Activated T-helper 1 cell treated with anti-CD3 and anti-CD28 coated beads, Interleukin-12 subunit alpha, Interleukin-12 subunit beta, Interleukin-2, Interleukin-4 antibody, amounts not matched to agents 30 ng/mL and 10 ng/mL and 1 ng/mL, durations not matched to agents 14 hours and 24 hours and 36 hours (primary cell): ENCODE measurements around the gene PLAGL1. TPM values are rescaled to one million over a fixed set of nuclear protein-coding genes. Genes with fewer than 3 reads are reported as not detected.
"Not testable (repeated sequence)": the region's sequence is repeated elsewhere in the genome, so short reads cannot be mapped to it uniquely, and the experiment has no call there.

ENCODE experiments used
- DNase-seq: peaks from one replicate; pipeline ENCODE4 v3.0.0; 2021; ENCODE audit warnings: low spot score
- H3K27ac Mint-ChIP-seq: one replicate; pipeline ENCODE4 v1.8.0; 2021; ENCODE audit warnings: mild to moderate bottlenecking, mixed read lengths
- H3K27me3 Mint-ChIP-seq: one replicate; pipeline ENCODE4 v1.8.0; 2022; ENCODE audit warnings: mild to moderate bottlenecking, moderate library complexity, mixed read lengths; ENCODE audit not compliant: insufficient read depth
- H3K36me3 Mint-ChIP-seq: one replicate; pipeline ENCODE4 v1.8.0; 2021; ENCODE audit warnings: low read depth, mixed read lengths
- H3K4me1 Mint-ChIP-seq: one replicate; pipeline ENCODE4 v1.8.0; 2021; ENCODE audit warnings: low read depth, mixed read lengths
- H3K4me3 Mint-ChIP-seq: one replicate; pipeline ENCODE4 v1.8.0; 2021; ENCODE audit warnings: mild to moderate bottlenecking, moderate library complexity, mixed read lengths
- H3K9me3 Mint-ChIP-seq: one replicate; pipeline ENCODE4 v1.8.0; 2021; ENCODE audit warnings: mixed read lengths
- intact Hi-C: fragments of 100-400 bp; cut with micrococcal nuclease; formaldehyde crosslinking; loops from one replicate; pipeline ENCODE4 v1.15.1; 2024
- total RNA-seq: library from RNA; stranded (reverse); gene quantifications from 2 replicates; pipeline ENCODE4 v1.2.3, GENCODE V29; 2022

PLAGL1 gene
- total RNA-seq, 1 donor from 2014 or later, result 13.6 TPM

DNA sequence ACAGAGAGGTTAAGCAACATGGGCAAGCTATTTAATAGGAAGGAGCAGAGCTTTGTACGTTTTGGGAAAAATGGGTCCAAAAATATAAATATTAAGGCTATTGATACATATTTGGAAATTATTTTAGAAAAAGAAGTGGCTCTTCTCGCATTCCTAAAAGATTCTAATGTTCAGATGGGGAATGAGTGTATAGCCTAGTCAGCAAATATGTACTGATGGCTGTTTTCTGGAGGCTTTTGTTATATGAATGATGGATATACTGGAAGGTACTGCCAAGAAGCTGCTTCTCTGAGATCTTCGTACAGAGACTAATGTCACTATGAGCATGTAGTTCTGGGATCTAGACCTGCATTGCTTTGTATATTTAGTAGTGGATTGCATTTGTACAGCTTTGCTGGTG lies 71.7 kb downstream of the PLAGL1 start:
- intact Hi-C loops, result no loop called here
- no peak overlapping the region for H3K4me3 Mint-ChIP-seq

GRCh38 chr6:143934867-143935266 lies 73.2 kb downstream of the PLAGL1 start:
- intact Hi-C loops, result no loop called here
- DNase-seq, result no peak
- H3K4me1 Mint-ChIP-seq, result no peaks in the 10 kb centered on the region
- peaks cover 4% of the 10 kb centered on the region for H3K9me3 Mint-ChIP-seq
- H3K36me3 Mint-ChIP-seq, result no peaks in the 10 kb centered on the region
- H3K27ac Mint-ChIP-seq, result no peak overlapping the region
- H3K27me3 Mint-ChIP-seq, result peaks cover 4% of the 10 kb centered on the region
- no peak overlapping the region for H3K4me3 Mint-ChIP-seq

More for the DNA sequence above, 71.7 kb downstream of the PLAGL1 start:
- no peaks in the 10 kb centered on the region for H3K36me3 Mint-ChIP-seq
- H3K27me3 Mint-ChIP-seq, result peaks cover 3% of the 10 kb centered on the region
- no peak overlapping the region for H3K27ac Mint-ChIP-seq
- H3K9me3 Mint-ChIP-seq, result peaks cover 4% of the 10 kb centered on the region
- no peaks in the 10 kb centered on the region for H3K4me1 Mint-ChIP-seq
- no peak for DNase-seq

GRCh38 chr6:143934331-143934730 lies 73.7 kb downstream of the PLAGL1 start:
- Mint-ChIP-seq H3K27me3 (peaks cover 9% of the 10 kb centered on the region), H3K4me3 (no peak overlapping the region), H3K27ac (no peak overlapping the region), H3K9me3 (peaks cover 4% of the 10 kb centered on the region), H3K36me3 (no peaks in the 10 kb centered on the region), H3K4me1 (no peaks in the 10 kb centered on the region)
- intact Hi-C loops, result no loop called here
- no peak for DNase-seq

GRCh38 chr6:143929975-143930374 lies 78.1 kb downstream of the PLAGL1 start:
- H3K4me1 Mint-ChIP-seq, result no peaks in the 10 kb centered on the region
- H3K27ac Mint-ChIP-seq, result no peak overlapping the region
- no peak for DNase-seq
- intact Hi-C loops, result no loop called here
- H3K4me3 Mint-ChIP-seq, result no peak overlapping the region
- peaks cover 4% of the 10 kb centered on the region for H3K9me3 Mint-ChIP-seq
- no peaks in the 10 kb centered on the region for H3K36me3 Mint-ChIP-seq
- peaks cover 12% of the 10 kb centered on the region for H3K27me3 Mint-ChIP-seq

DNA sequence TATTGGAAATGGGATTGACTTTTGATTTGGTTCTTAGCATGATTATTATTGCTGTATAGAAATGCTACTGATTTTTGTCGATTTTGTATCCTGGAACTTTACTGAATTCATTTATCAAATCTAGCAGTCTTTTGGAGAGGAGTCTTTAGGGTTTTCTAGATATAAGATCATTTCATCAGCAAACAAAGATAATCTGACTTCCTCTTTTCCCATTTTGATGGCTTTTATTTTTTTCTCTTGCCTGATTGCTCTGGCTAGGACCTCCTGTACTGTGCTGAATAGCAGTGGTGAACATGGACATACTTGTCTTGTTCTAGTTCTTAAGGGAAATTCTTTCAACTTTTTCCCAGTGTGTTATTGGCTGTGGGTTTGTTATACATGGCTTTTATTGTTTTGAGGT lies 79.2 kb downstream of the PLAGL1 start:
- Mint-ChIP-seq H3K4me3 (no peak overlapping the region), H3K9me3 (peaks cover 4% of the 10 kb centered on the region), H3K36me3 (no peaks in the 10 kb centered on the region), H3K27me3 (peaks cover 12% of the 10 kb centered on the region), H3K4me1 (no peaks in the 10 kb centered on the region), H3K27ac (no peak overlapping the region)
- no peak for DNase-seq
- intact Hi-C loops, result no loop called here

- H3K36me3 Mint-ChIP-seq, H3K4me3 Mint-ChIP-seq, DNase-seq, H3K4me1 Mint-ChIP-seq, H3K27me3 Mint-ChIP-seq, H3K27ac Mint-ChIP-seq, intact Hi-C loops: not testable (repeated sequence)
- H3K9me3 Mint-ChIP-seq, result peaks cover 23% of the 10 kb centered on the region
These were observed 91.0 kb downstream of the PLAGL1 start for GRCh38 chr6:143917026-143917425.

DNA sequence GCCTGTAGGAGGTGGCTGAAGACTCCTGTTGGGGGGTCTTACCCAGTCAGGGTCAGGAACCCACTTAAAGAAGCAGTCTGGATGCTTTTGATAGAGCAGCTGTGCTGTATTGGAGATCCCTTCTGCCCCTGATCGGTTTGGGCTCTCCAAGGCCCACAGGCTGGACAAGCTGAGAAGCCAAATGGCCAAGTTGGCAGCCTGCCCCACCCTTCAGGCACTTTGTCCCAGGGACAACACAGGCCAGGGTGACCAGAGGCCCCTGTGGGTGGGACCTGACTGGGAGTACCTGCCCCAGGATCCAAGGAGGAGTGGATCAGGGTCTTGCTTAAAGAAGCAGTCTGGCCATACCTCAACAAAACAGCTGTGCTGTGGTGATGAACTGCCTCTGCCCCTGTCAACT lies 95.4 kb downstream of the PLAGL1 start:
- no peak for DNase-seq
- no peak overlapping the region for H3K4me3 Mint-ChIP-seq
- no peak overlapping the region for H3K27ac Mint-ChIP-seq
- H3K27me3 Mint-ChIP-seq, result peaks cover 9% of the 10 kb centered on the region
- intact Hi-C loops, result no loop called here
- H3K4me1 Mint-ChIP-seq, result no peaks in the 10 kb centered on the region
- no peaks in the 10 kb centered on the region for H3K36me3 Mint-ChIP-seq
- H3K9me3 Mint-ChIP-seq, result peaks cover 31% of the 10 kb centered on the region

GRCh38 chr6:143911028-143911427 lies 97.0 kb downstream of the PLAGL1 start:
- Mint-ChIP-seq H3K9me3 (peaks cover 35% of the 10 kb centered on the region), H3K27ac (no peak overlapping the region), H3K36me3 (no peaks in the 10 kb centered on the region), H3K4me1 (no peaks in the 10 kb centered on the region), H3K4me3 (no peak overlapping the region), H3K27me3 (peaks cover 9% of the 10 kb centered on the region)
- intact Hi-C loops, result no loop called here
- no peak for DNase-seq

GRCh38 chr6:143902827-143903226 lies 105.2 kb downstream of the PLAGL1 start:
- peaks cover 7% of the 10 kb centered on the region for H3K9me3 Mint-ChIP-seq
- peaks cover 8% of the 10 kb centered on the region for H3K4me1 Mint-ChIP-seq
- no peak for DNase-seq
- no peak overlapping the region for H3K4me3 Mint-ChIP-seq
- H3K27me3 Mint-ChIP-seq, result no peaks in the 10 kb centered on the region
- intact Hi-C loops, result loop anchor here (1.0 to 5.0 kb wide), 2 partner anchors 97 to 736 kb away; no protein-coding TSS in a partner anchor
- H3K27ac Mint-ChIP-seq, result no peak overlapping the region
- H3K36me3 Mint-ChIP-seq, result peaks cover 2% of the 10 kb centered on the region

DNA sequence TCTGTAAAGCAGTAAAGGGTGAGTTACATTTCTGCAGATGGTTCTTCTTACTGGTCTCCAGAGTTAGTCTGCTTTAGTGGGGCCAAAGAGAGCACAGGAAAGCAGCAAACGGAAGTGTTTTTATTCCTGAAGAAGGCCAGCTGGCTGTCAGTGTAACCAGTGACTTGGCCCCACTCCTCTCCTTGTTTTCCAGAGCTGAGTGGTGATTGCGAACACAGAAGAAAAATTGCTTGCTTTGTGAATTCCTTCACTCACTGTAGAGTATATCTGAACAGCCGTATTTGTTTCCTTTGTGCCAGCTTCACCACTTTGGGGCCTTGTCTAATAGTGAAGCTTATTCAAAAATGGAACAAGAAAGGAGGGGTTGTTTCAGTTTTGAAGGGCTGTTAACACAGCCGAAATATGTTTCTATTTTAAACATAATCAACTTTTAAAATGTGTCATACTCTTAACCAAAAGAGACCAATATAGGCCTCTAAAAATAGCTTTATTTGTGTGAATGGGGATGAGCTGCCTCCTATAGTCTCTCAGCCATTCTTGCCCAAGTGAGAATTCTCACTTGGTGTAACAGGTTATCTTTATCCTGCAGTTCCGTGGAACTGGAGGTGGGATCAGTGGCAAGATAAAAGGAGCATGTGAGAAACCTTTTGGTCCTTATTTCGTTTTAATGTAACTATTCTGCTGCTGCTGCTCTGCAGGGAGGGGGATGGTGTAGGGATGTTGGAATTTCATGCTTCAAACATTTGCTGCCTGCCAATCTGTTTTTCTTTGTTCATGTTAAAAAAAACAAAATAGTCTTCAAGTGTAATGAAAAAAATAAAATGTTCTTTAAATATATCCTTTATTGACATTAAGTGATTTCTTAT lies 105.9 kb downstream of the PLAGL1 start:
- DNase-seq, result no peak
- no peak overlapping the region for H3K27ac Mint-ChIP-seq
- no peak overlapping the region for H3K4me3 Mint-ChIP-seq
- H3K27me3 Mint-ChIP-seq, result no peaks in the 10 kb centered on the region
- peaks cover 3% of the 10 kb centered on the region for H3K9me3 Mint-ChIP-seq
- H3K36me3 Mint-ChIP-seq, result peaks cover 2% of the 10 kb centered on the region
- intact Hi-C loops, result loop anchor here (1.0 to 5.0 kb wide), 2 partner anchors 96 to 735 kb away; no protein-coding TSS in a partner anchor
- peaks cover 8% of the 10 kb centered on the region for H3K4me1 Mint-ChIP-seq

DNA sequence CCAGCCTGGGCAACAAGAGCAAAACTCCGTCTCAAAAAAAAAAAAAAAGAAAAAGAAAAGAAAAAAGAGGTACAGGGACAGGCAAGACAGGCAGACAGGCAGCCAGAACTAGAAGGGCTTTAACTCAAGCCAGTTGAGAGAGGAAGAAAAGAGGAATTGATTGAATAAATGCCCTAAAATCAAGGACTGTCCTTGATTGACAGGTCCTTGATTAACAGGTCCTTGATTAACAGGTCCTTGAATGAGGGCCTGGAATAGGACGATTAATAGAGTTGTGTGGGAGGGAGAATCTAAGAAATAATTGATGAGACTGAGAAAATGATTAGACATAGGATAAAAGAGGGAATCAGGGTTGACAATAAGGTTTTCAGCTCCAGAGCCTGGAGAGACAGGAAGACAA lies 107.7 kb downstream of the PLAGL1 start:
- intact Hi-C loops, result loop anchor here (5.0 kb wide), 1 partner anchor 733 kb away; no protein-coding TSS in a partner anchor
- peaks cover 8% of the 10 kb centered on the region for H3K4me1 Mint-ChIP-seq
- H3K36me3 Mint-ChIP-seq, result peaks cover 2% of the 10 kb centered on the region
- no peaks in the 10 kb centered on the region for H3K9me3 Mint-ChIP-seq
- no peaks in the 10 kb centered on the region for H3K27me3 Mint-ChIP-seq
- no peak overlapping the region for H3K4me3 Mint-ChIP-seq
- no peak for DNase-seq
- no peak overlapping the region for H3K27ac Mint-ChIP-seq

GRCh38 chr6:143896126-143896860 lies 111.8 kb downstream of the PLAGL1 start:
- intact Hi-C loops, result no loop called here
- DNase-seq, result no peak
- H3K9me3 Mint-ChIP-seq, result no peaks in the 10 kb centered on the region
- peaks cover 2% of the 10 kb centered on the region for H3K36me3 Mint-ChIP-seq
- H3K4me3 Mint-ChIP-seq, result no peak overlapping the region
- no peaks in the 10 kb centered on the region for H3K27me3 Mint-ChIP-seq
- H3K27ac Mint-ChIP-seq, result no peak overlapping the region
- H3K4me1 Mint-ChIP-seq, result no peaks in the 10 kb centered on the region

- H3K9me3 Mint-ChIP-seq, result no peaks in the 10 kb centered on the region
- DNase-seq, result no peak
- no peaks in the 10 kb centered on the region for H3K27me3 Mint-ChIP-seq
- H3K27ac Mint-ChIP-seq, result no peak overlapping the region
- no peak overlapping the region for H3K4me3 Mint-ChIP-seq
- no peaks in the 10 kb centered on the region for H3K4me1 Mint-ChIP-seq
- no peaks in the 10 kb centered on the region for H3K36me3 Mint-ChIP-seq
- intact Hi-C loops, result no loop called here
These were observed 113.4 kb downstream of the PLAGL1 start for GRCh38 chr6:143894655-143895054.
